ENCODE data around the gene ZNF362.
"Not testable (repeated sequence)": the region's sequence is repeated elsewhere in the genome, so short reads cannot be mapped to it uniquely, and the experiment has no call there.

The ZNF362 gene

DNA sequence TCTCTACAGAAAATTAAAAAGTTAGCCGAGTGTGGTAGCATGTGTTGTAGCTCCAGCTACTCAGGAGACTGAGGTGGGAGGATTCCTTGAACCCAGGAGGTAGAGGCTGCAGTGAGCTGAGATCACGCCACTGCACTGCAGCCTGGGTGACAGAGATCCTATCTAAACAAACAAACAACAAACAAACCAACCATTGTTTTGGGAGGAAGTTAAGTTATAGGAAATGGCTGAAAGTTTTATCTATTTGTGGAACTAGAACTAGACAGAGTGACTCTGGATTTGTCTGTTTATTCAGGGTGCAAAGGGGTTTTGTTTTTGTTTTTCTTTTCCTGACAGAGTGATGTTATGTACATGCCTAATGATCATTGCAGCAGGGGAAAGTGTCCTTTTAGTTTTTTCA is 31.0 kb downstream of the ZNF362 start:
- no peak for DNase-seq (ENCODE audit: low spot score)

DNA sequence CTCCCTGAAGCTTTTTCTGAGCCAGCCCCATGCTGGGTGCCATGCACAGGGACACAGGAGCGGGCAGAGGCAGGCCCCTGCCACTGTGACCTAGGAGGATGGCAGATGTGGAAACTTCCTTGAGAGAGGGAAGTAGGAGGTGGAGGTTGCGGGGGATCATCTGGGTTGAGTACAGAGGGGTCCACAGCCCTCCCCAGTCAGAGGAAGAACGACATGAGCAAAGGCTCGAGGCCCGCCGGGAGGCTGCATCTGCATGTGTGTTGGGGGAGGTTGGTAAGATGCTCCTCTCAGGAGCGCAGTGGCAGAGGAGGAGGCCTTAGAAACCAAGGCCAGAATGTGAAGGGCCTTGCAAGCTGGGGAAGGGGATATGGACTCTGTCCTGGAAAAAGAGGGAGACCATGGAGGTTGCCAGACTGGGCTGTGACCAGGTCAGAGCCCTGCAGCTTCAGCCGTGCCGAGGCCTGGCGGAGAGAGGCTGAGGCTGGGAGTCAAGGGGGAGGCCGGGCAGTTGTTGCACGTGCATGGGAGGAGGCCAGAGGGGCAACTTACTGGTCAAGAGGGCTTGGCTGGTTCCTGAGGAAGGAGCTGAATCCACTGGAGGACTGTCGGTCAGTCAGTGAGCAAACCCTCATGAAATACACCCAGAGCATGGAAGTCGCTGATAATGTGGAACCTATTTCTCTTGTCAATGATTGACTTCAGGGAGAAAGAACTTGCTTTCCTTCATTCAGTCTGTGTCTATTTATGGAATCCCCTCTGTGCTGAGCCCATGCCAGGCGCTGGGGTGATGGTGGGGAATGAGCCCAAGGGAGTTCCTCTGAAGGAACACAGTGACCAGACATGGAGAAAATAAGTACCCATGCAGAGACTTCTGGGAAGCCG is 32.9 kb downstream of the ZNF362 start:
- DNase-seq (ENCODE audit: low spot score), result no peak

- DNase-seq (ENCODE audit: low spot score), result no peak
These were observed 33.5 kb downstream of the ZNF362 start for GRCh38 chr1:33289858-33290154.

- DNase-seq (ENCODE audit: low spot score), result not testable (repeated sequence)
These were observed 34.3 kb downstream of the ZNF362 start for GRCh38 chr1:33290615-33291014.

- no peak for DNase-seq (ENCODE audit: low spot score)
These were observed 36.5 kb downstream of the ZNF362 start for GRCh38 chr1:33292726-33293340.

DNA sequence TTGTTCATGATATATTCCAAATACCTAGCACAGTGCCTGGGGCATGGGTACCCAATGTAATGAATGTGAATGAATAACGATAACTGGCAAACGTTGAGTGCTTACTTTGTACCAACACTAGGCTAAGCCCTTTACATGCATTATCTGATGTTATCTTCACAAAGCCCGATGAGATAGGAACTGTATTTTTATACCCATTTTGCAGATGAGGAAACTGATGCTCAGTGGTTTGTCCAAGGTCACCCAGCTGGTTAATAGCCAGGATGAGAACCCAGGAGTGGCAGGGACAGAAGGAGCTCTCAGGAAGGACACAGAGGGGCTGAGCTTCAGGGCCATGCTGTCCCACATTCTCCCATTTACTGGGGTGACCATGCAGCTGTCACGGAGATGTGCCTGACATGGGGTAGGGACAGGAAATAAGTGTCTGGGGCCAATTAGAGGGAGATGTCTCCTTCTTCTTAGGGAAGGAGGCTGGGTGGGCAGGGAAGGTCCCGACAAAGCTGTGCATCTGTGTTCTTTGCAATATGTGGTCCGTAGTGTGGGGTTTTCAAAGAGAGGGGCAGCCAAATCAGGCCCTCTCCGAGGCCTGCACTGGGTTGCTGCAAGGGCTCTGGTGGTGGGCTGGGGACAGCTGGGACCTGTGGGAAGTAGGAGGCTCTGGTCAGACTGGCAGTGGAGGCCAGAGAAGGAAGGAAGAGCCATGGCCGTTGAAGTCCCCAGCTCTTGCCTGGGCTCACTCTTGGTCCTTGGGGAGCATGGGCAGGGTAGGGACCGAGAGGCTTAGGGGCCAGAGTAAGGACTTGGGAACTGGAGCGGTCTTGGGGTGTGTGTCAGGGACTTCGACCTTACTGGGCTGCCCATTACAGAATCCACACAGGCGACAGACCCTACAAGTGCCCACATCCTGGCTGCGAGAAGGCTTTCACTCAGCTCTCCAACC is 38.0 kb downstream of the ZNF362 start:
- DNase-seq (ENCODE audit: low spot score), result no peak

- DNase-seq (ENCODE audit: low spot score), result no peak
These were observed 38.7 kb downstream of the ZNF362 start for GRCh38 chr1:33295023-33295422.

GRCh38 chr1:33295450-33296081 is 39.3 kb downstream of the ZNF362 start:
- DNase-seq (ENCODE audit: low spot score), result peak; percentile 91

DNA sequence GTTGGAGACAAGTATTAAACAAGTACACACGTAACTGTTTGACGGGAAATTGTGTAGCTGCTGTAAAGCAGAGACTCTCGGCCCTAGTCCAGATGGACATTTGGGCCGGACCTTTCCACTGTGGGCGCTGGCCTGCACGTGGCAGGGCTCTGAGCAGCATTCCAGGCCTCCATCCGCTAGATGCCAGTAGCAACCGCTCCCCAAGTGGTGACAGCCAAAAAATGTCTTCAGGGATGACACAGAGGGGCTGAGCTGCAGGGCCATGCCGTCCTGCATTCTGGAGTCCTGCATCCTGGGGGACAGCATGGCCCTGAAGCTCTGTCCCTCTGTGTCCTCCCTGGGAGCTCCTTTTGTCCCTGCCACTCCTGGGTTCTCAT is 39.8 kb downstream of the ZNF362 start:
- no peak for DNase-seq (ENCODE audit: low spot score)

DNA sequence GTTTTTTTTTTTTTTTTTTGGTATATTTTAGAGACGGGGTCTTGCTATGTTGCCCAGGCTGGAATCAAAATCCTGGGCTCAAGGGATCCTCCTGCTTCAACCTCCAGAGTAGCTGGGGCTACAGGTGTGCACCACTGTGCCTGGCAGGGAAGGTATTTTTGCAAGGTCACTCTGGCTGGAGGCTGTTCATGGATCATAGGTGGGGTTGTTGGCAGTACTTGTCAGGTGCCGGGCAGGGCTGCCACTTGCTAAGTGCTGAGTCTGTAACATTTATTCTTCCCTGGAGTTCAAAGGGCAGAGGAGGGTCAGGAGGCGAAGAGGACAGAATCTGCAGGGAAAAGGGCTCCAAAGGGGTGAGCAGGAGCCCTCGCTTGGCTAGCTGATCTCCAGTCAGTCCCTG is 40.5 kb downstream of the ZNF362 start:
- no peak for DNase-seq (ENCODE audit: low spot score)

DNA sequence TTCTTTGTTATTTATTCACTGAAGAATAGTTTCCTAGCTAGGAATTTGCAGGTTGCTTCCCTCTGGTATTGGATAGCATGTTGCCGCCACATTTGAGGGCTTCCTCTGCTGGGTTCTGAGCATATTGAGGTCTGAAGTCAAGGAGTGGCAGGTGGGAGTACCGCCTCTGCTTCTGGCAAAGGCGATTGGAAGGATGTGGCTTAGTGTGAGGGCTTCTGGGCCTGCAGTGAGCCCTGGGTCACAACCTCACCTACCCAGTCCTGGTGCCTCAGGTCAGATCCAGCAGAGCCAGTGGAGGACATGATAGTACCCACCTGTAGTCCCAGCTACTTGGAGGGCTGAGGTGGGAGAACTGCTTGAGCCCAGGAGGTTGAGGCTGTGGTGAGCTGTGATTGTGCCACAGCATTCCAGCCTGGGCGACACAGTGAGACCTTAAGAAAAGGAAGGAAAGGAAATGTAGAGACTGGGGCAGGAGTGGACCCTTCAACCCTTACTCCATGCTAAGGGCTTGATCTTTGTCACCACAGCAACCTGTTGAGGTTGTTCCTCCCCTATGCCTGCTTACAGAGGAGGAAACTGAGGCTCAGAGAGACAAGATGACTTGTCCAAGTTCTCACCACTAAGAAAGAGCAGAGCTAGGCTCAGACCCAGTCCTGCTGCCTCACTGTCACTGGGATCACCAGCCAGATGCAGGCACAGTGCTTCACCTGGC is 41.8 kb downstream of the ZNF362 start:
- no peak for DNase-seq (ENCODE audit: low spot score)

DNA sequence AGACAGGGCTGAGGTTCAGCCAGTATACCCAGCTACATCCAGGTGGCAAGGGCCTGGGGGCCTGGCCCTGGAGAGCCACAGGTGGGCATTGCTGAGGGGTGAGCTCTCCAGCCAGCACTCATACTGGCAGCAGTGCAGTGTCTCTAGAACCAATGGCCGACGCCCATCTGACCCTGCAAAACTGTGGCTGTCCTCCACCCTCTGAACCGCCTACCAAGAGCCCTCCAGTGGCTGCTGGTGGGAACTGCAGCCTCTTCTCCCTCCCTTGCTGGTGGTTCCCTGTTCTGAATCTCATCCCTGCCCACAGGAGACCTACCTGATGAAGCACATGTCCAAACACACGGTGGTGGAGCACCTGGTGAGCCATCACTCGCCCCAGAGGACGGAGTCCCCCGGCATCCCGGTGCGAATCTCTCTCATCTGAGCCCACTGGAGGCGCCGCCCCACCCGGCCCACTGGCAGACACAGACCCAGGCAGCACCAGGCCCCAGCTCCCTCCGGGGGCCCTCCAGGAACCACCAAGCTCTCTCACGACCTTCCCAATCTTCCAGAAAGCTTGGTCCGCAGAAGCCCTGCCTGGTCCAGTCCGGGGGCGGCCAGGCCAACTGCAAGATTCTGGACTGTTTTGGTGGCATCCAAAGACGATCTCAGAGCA is 42.5 kb downstream of the ZNF362 start:
- peak; percentile 62 for DNase-seq (ENCODE audit: low spot score)

DNA sequence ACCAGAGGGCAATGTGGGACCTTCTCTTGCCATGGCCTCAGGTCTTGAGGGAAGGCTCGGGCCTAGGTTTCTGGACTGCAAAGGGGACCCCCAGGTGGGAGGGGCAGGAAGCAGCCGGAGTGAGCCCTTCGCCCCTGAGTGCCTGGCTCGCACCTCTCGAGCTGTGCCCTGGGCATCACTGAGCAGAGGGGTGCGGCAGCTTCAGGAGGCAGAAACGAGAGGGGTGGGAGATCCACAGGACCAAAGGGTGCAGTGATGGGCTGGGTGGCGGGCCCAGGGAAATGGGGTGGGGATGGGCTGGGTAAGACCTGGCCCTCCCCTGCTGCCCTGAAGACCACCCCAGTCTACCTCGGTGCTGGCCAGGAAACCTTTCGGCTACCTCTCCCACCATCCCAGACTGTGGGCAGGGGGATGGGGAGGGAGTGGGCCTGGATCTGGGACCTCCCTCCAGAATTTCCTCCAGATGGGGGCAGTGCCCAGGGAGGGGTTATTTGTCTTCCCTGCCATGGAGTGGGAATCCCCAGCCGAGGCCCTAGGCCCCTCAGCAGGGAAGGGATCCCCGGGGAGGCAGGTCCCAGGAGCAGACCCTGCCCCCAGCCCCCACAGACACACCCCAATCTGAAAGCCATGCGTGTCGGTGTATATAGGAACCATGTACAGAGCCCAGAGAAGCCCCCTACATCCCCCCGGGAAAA is 43.3 kb downstream of the ZNF362 start:
- DNase-seq (ENCODE audit: low spot score), result no peak

- no peak for DNase-seq (ENCODE audit: low spot score)
These were observed 44.4 kb downstream of the ZNF362 start for GRCh38 chr1:33300673-33301072.

GRCh38 chr1:33301273-33301984 is 45.1 kb downstream of the ZNF362 start:
- DNase-seq (ENCODE audit: low spot score), result no peak

- DNase-seq (ENCODE audit: low spot score), result no peak
These were observed 46.0 kb downstream of the ZNF362 start for GRCh38 chr1:33302325-33302724.

DNA sequence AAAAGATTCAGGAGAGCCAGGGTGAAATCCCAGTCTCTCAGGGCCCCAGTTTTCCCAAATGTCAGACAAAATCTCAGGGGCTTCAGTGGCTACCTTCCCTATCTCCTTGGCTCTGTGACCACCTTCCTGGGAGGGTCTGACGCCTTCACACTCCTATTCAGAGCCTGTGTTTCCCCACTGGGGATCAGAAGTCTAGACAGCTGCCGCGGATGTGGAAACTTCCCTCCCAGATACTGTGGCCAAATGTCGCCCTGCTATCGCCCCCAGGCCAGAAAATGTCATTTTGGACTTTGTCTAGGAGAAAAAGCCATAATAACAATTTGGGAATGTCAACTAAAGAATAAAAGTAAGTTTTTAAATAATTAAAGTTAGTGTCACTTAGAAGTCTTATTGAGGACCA is 48.7 kb downstream of the ZNF362 start:
- no peak for DNase-seq (ENCODE audit: low spot score)

- no peak for DNase-seq (ENCODE audit: low spot score)
These were observed 49.7 kb downstream of the ZNF362 start for GRCh38 chr1:33305816-33306652.

Data from Ammon's horn (tissue), 1 donor.